Lung (tissue), 12 donors: ENCODE measurements around the gene TDRD3. TPM values are rescaled to one million over a fixed set of nuclear protein-coding genes. Genes with fewer than 3 reads are reported as not detected.

Source experiments
- ATAC-seq: fragments of 200-7000 bp; cut with Tn5 transposase; one replicate; pipeline ENCODE4 v1.9.1; 2020; ENCODE audit warnings: moderate number of reproducible peaks; ENCODE audit not compliant: insufficient read depth, low FRiP score
- DNase-seq, 3 donors: peaks; one replicate each; pipeline ENCODE4 v3.0.0-alpha.2; 2013 to 2017
- H3K27ac ChIP-seq, 2 donors: one replicate each; pipeline ENCODE4 v1.5.1; 2013; ENCODE audit warnings: mild to moderate bottlenecking in 2 of 2, moderate library complexity in 2 of 2, control low read depth in 1 of 2, inconsistent platforms in 1 of 2, low read depth in 1 of 2, low read length in 1 of 2
- H3K27me3 ChIP-seq, 3 donors: one replicate each; pipeline ENCODE4 v1.5.1; 2013; ENCODE audit warnings: low read length in 2 of 3; ENCODE audit not compliant: control insufficient read depth in 3 of 3, insufficient read depth in 3 of 3
- H3K36me3 ChIP-seq, 4 donors: one replicate each; pipeline ENCODE4 v1.5.1; 2013; ENCODE audit warnings: low read length in 4 of 4, mild to moderate bottlenecking in 1 of 4, moderate library complexity in 1 of 4; ENCODE audit not compliant: control insufficient read depth in 4 of 4, insufficient read depth in 4 of 4
- H3K4me1 ChIP-seq, 5 donors: one replicate each; pipeline ENCODE4 v1.5.1; 2013; ENCODE audit warnings: low read length in 5 of 5, mild to moderate bottlenecking in 2 of 5, moderate library complexity in 1 of 5; ENCODE audit not compliant: control insufficient read depth in 5 of 5, insufficient read depth in 5 of 5
- H3K4me3 ChIP-seq: one replicate; pipeline ENCODE4 v1.5.1; 2013; ENCODE audit warnings: mild to moderate bottlenecking, control low read depth, moderate library complexity
- H3K9ac ChIP-seq, 2 donors: one replicate each; pipeline ENCODE4 v1.5.1; 2013; ENCODE audit warnings: low read length in 2 of 2, control low read depth in 1 of 2; ENCODE audit not compliant: insufficient read depth in 1 of 2
- H3K9me3 ChIP-seq, 4 donors: one replicate each; pipeline ENCODE4 v1.5.1; 2013; ENCODE audit warnings: low read length in 3 of 4, mild to moderate bottlenecking in 1 of 4, moderate library complexity in 1 of 4; ENCODE audit not compliant: control insufficient read depth in 4 of 4, insufficient read depth in 3 of 4
- WGBS, 2 donors: extraction: QIAGEN DNeasy Blood & Tissue Kit; methylation state at CpG; one replicate each; pipeline ENCODE4 v1.1.7; 2013; 5-methylcytosine and 5-hydroxymethylcytosine counted together
- polyA plus RNA-seq, 2 donors: library from polyadenylated mRNA; stranded (reverse); fragments of 200-250 nt; gene quantifications; one replicate each; pipeline ENCODE4 v1.2.1, GENCODE V29; 2013
- total RNA-seq, 2 donors: library from RNA; depleted of rRNA in 1 of 2; stranded (reverse); fragments of >200 nt in 1 of 2; gene quantifications; one replicate each; pipeline ENCODE4 v1.2.1, GENCODE V29; 2014 to 2021
- TF ChIP-seq, protein P1 (sequence below): IDR thresholded peaks from 2 replicates; pipeline ENCODE4 v1.5.1; 2012; ENCODE audit warnings: mild to moderate bottlenecking; ENCODE audit errors: control extremely low read depth, extremely low read depth
- donor health status: control.
- donor health status: control.
- donor health status: Bipolar disorder and iron deficiency.
- donor health status: healthy.
- donor health status: DM: yes; HTN: yes; CAD: no.

Gene TDRD3
- total and polyA plus RNA-seq, 4 donors, result 6.5 to 56.7 (median 19.4) TPM

DNA sequence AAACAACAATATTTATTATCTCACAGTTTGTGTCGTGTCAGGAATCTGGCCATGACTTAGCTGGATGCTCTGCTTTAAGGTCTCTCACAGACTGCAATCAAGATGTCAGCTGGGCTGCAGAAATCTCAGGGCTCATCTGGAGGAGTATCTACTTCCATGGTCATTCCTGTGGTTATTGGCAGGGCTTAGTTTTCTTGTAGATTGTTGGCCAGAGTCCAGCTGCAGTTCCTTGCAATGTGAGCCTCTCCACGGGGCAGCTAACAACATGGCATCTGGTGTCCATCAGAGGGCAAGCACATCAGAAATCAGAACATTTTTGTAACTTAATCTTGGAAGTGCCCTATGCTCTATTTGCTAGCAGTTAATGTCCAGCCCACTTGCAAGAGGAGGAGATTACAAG is 45.7 kb upstream of the TDRD3 start:
- Histone ChIP-seq H3K9ac (no peak overlapping the region), H3K27ac (no peak overlapping the region), H3K27me3 (no peaks in the 10 kb centered on the region), H3K9me3 (peaks cover 0 to 6% (median 1%) of the 10 kb centered on the region in 4 donors), H3K36me3 (no peaks in the 10 kb centered on the region), H3K4me3 (no peak overlapping the region), H3K4me1 (peaks cover 0 to 3% (median 0%) of the 10 kb centered on the region in 5 donors)
- DNase-seq (peak; percentile 25 to 40 (median 38)), ATAC-seq (no peak)
- WGBS, 2 donors, result 52 to 72% methylated on average over 2 of the region's 2 CpGs
- TF ChIP-seq, protein P1, sequence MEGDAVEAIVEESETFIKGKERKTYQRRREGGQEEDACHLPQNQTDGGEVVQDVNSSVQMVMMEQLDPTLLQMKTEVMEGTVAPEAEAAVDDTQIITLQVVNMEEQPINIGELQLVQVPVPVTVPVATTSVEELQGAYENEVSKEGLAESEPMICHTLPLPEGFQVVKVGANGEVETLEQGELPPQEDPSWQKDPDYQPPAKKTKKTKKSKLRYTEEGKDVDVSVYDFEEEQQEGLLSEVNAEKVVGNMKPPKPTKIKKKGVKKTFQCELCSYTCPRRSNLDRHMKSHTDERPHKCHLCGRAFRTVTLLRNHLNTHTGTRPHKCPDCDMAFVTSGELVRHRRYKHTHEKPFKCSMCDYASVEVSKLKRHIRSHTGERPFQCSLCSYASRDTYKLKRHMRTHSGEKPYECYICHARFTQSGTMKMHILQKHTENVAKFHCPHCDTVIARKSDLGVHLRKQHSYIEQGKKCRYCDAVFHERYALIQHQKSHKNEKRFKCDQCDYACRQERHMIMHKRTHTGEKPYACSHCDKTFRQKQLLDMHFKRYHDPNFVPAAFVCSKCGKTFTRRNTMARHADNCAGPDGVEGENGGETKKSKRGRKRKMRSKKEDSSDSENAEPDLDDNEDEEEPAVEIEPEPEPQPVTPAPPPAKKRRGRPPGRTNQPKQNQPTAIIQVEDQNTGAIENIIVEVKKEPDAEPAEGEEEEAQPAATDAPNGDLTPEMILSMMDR, result no peak

DNA sequence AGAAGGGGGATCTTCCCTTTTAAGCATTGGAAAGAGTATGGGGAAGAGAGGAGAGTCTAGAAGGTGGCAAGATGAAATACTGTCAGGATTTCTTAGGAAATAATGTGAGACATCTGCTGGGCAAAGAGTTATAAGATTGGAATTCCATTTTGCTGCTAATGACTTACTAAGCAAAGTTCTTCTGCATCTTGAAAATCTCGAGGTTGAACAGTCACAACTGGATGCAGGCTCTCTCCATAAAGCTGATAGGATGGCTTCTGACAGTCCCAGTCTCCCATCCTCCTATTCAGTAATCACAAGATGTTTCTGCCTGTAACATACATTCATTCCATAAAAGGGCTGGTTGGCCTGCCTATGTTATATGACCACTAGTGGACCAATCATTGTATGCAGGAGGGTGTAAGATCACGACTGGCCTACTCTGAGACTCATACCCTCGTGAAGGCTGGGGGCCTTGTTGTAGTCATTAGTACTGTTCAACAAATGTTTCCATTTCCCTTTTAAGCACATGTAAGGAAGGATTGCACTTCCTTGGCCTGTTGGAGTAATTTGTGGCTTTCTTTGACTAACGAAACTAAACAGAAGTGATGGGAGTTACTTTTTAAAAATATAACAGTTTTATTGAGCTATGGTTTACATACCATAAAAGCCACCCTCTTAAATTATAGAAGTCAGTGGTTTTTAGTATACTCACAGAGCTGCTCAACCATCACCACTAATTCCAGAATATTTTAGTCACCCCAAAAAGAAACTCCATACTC is 45.0 kb upstream of the TDRD3 start:
- Histone ChIP-seq H3K36me3 (no peaks in the 10 kb centered on the region), H3K9ac (no peak overlapping the region), H3K27ac (no peak overlapping the region), H3K4me3 (no peak overlapping the region), H3K4me1 (peaks cover 0 to 3% (median 0%) of the 10 kb centered on the region in 5 donors), H3K27me3 (no peaks in the 10 kb centered on the region), H3K9me3 (peaks cover 0 to 6% (median 1%) of the 10 kb centered on the region in 4 donors)
- ATAC-seq (no peak), DNase-seq (no peak)
- TF ChIP-seq, protein P1, result no peak
- 49 to 73% methylated on average over 4 of the region's 4 CpGs for WGBS, 2 donors

DNA sequence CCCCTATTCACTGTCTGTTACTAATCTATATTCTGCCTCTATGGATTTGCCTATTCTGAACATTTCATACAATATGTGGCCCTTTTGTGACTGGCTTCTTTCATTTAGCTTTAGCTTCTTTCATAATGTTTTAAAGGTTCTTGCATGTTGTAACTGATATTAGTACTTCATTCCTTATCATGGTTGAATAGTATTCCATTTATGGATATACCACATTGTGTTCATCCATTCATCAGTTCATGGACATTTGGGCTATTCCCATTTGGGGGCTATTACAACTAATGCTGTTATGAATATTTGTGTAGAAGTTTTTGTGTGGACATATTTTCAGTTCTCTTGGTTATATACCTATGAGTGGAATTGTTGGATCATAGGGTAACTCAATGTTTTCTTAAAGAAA is 44.4 kb upstream of the TDRD3 start:
- no peak overlapping the region for H3K27ac ChIP-seq
- H3K4me1 ChIP-seq, result peaks cover 0 to 3% (median 0%) of the 10 kb centered on the region in 5 donors
- no peak overlapping the region for H3K4me3 ChIP-seq
- ATAC-seq (no peak), DNase-seq (no peak)
- TF ChIP-seq, protein P1, result no peak
- H3K36me3 ChIP-seq, result no peaks in the 10 kb centered on the region
- H3K27me3 ChIP-seq, result no peaks in the 10 kb centered on the region
- H3K9me3 ChIP-seq, result peaks cover 0 to 6% (median 1%) of the 10 kb centered on the region in 4 donors
- H3K9ac ChIP-seq, result no peak overlapping the region
